GM21381 (cell line): Measurements from ENCODE around the gene CAMKK2.
A peak's percentile ranks its signal among the peaks of the same experiment; 100 is the strongest.
"Not testable (repeated sequence)": the region's sequence is repeated elsewhere in the genome, so short reads cannot be mapped to it uniquely, and the experiment has no call there.

Experiments
- ATAC-seq: cut with Tn5 transposase; IDR thresholded peaks from one replicate; pipeline ENCODE4 v1.9.1; 2021; ENCODE audit warnings: mild to moderate bottlenecking, moderate library complexity; ENCODE audit not compliant: unreplicated experiment

Gene CAMKK2

DNA sequence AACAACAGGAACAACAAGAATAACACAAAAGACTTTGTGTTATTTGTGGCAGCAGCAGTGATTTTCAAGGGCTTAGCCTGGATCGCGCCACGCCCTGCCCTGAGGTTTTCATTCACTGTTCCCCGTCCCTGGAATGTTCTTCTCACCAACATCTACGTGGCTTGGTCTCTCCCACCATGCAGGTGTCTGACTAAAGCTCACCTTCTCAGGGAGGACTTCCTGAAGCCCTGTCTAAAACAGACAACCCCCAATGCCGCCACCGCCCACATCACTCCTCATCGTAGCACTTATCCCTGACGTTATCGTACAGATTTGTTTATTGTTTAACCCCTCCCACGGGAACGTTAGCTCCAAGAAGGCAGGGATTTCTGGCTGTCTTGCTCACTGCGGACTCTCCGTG is 46.1 kb downstream of the CAMKK2 start:
- no peak for ATAC-seq

DNA sequence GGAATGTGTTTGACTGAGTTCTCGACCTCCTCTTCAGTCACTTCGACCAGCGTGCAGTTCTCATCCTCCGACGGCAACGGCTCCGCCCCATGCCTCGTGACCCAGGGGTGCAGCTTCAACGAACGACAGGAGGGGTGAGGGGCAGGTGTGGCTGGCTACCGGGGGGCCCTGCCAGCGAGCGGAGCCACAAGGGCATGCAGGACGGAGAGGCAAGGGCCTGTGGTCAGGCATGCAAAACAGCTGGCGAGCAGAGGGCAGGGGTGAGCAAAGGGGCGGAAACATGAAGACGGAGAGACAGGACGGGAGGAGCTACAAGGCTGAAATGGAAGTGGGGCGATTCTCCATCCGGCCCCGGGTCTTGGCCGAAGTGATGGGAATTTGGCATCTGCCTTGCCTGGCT is 47.9 kb downstream of the CAMKK2 start:
- ATAC-seq: peak; percentile 87

DNA sequence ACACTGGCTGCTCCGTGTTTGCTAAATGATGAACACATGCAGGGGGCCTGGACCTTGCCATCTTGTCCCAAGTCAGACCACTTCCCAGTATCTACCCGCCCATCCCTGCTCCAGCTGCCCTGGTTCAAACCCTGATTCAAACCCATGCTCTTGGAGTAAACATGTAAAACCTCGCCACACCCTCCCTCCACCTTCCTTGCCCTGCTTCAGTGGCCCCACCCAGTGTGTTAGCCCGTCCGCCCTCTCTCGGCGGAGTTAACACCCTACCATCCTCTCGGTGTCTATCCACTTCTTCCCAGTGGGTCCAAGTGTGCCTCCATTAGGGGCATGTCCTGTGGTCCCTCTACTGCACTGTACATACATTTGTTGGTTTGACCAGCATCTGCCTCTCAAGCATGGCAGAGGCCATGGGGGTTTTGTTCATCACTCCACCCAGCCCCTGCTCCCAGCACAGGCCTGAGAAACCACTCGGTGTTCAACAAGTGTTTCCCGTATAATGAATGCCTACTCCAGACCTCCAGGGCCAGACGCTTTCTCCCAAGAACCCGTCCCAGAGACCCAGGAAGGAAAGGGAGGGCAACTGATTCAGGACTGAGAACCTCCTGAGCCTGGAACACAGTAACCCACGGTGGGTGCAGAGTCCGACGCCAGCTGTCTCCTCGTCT is 49.5 kb downstream of the CAMKK2 start:
- ATAC-seq: no peak

DNA sequence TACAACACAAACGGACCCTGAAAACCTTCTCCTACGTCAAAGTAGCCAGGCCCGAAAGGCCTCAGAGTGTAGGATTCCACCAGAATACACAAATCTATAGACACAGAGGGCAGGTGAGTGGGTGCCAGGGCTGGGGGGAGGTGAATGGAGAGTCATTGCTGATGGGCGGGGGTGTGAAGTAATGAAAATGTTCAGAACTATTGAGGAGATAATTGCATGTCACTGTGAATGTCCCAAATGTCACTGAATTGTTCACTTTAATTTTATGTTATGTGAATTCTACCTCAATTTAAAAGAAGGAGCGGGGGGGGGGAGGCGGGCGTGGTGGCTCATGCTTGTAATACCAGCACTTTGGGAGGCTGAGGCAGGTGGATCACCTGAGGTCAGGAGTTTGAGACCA is 50.6 kb downstream of the CAMKK2 start:
- no peak for ATAC-seq

DNA sequence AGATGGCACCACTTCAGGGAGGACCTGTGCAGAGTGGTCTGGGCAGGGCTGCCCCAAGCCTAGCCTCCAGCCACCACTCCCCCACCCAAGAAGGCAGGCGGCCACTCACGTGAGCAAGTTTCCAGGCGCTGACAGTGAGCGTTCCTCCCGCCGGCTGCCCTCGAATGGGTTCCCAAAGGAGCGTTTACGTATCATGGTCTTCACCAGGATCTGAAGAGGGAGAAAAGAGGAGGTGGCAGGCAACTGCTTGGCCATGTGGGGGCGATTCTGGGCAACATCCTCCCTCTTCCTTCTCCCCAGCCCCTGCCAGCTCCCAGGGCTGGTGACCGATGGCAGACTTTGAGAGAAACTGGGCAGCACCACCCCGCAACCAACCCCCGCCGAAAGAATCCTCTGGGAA is 51.5 kb downstream of the CAMKK2 start:
- no peak for ATAC-seq

DNA sequence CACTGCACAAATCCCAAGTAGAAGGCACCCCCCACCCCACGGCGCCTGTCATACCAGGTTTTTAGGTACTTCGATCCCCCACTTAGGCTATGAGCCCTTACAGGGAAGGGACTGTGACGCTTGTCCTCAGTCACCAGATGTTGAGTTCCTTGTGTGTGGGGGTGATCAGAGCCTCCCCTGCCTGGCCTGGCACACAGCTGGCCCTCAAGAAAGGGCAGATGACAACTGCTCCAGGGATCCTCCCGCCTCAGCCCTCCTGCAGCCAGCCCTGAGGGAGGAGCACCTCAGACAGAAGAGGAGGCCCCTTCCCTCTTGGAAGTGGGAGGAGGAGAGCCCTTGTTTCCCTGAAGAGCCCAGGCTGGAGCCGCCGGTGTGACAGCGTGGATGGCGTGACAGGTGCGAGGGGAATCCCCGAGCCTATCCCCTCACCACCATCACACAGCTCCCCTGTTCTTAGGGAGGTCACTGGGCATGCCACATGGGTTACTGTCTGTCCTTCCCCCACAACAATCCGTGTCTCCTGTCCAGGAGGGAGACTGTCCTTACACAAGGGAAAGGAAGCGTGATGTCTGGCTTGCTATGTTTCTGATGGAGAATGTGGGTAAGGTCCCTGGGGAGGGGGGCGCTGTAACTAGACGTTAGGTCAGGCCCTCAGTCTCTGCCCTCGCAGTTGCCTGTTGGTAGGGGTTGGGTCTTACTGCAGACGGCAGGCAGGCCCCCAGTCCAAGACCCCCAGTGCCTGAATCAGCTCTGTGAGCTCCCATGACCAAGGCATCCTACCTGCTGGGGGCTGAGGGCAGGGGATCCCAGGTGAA is 55.1 kb downstream of the CAMKK2 start:
- no peak for ATAC-seq

DNA sequence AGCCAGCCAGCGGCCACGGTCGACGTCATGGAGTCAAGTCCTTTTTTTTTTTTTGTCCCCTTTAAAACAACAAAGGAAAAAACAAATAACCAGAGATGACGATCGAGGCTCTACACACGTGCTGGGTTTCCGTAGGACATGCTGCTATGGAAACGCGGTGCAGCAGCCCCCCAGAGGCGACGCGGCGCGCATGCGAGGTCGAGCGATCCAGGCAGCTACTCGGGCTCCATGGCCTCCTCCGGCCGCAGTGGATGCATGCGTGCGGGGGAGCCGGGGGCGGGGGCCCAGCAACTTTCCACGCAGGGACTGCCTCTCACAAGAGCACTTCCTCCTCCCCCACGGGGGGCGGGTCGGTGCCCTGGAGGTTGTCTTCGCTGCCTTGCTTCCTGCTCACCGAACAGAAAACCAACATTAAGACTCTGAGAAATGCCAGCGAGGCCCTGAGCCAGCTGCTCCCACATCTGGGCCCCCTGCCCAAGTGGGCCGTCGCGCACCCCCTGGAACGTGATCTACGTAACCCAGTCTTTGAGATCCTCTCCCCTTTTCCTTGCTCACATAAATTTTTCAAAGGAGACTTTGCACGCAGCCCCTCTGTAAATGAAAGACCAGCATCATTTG is 55.9 kb downstream of the CAMKK2 start:
- ATAC-seq: no peak

DNA sequence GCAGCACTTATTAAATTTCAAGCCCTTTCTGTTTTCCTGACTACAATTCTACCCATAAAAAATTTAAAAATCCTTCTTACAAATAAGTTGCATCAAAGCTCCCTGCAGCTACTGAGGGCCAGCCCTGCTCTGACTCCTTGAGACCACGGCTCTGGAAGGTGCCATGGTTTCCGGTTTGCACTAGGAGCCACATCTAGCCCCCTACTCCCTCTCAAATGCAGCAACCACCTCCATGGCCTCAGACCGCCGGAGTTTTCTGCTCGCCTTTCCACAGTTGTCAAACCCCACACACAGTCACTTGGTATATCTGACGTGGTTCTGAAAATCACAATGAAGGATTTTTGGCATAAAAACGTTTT is 56.5 kb downstream of the CAMKK2 start:
- ATAC-seq: no peak

DNA sequence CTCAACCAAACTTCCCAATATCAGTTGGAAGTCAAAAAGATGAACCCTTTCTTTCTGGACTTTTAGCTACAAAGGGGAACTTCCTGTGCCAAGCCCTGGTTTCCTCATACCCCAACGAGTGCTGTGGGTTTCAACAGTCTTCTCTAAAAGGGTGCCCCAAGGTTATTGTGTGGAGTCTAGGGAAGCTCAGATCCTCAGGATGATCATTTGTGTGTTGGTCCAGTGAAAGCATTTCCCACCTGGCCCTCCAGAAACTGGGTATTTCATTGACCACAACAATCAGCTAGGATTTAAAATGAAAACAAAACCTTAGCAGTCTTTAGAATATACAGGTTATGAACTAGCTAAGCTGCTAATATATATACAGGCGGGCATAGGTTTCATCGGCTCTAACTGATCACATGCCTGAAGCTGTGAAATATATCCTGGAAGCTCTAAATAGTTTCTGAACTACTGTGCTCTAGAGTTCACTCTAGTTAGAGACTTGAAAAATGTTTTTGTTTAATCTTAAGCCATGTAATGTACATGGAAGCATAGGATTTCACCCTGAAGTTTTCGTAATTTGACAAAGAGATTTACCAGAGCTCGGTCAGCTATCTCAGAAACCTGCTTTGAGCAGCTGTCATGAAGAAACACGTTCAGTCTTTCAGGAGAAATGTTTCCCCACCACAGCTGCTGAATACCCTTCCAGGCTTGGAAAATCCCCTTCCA is 57.0 kb downstream of the CAMKK2 start:
- no peak for ATAC-seq

DNA sequence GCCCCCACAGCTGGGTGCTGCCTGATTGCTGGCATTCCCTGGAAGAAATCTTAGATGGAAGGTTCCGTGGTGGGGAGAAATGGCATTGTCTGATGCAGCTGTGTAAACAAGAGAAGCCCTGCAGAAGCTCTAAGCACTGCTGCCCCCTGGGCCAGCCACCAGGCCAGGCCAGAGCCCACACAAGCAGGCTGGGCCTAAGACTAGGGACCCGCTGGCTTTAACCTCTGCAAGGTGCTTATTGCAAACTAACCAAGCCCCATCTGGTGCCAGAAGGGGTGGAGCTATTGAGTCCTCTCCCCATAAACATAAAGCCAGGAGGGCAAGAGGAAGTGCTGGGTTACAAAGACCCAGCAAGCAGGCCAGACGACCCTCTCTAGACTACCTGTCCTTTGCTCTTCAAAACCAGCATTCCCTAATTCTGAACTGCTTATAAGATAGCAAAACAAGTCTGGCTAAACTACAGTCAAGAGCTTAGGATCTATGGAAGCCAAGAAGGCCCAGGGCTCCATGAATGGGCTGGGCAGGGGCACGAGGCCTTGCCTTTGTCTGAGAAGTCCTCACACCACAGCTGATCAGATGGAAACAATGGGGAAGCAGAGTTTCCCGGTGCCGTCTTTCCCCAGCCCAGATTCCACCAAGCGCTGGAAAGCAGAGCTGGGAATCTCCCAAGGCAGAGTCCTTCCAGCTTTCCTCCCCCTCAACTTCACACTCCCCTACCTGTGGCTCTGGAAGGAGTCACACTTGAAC is 57.7 kb downstream of the CAMKK2 start:
- ATAC-seq: no peak

DNA sequence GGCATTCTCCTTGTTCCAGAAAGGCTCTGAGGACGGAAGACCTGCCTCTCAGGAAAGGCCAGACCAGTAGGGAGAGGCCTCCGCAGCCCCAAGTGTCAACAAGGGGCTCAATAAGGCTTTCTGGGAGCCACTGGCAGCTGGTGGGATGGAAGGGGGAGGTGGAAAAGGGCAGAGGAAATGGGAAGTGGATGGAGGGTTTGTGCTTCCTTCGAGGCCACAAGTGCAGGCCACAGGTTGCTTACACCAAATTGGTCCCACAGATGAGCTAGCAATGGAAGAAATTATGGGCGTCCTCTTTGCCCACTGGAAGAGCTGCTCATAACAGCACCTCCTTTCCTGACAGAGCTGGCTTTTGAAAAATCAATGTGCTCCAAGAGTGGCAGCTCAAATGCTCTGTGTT is 58.4 kb downstream of the CAMKK2 start:
- no peak for ATAC-seq

DNA sequence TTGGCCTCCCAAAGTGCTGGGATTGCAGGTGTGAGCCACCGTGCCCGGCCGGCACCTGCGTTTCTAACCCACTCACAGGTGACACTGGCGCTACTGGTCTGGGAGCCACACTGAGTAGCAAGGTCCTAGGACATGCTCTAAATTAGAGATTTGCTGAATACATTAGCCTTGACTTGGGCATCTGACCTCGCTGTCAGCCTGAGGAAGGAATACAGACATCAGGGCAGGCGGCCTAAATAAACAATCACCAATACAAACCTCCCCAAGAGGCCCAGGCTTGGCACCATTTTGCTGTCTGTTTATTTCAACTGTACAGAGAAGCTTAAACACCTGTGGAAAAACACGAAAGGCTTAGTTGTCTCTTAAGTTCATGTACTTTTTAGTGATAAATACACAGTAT is 59.1 kb downstream of the CAMKK2 start:
- no peak for ATAC-seq

DNA sequence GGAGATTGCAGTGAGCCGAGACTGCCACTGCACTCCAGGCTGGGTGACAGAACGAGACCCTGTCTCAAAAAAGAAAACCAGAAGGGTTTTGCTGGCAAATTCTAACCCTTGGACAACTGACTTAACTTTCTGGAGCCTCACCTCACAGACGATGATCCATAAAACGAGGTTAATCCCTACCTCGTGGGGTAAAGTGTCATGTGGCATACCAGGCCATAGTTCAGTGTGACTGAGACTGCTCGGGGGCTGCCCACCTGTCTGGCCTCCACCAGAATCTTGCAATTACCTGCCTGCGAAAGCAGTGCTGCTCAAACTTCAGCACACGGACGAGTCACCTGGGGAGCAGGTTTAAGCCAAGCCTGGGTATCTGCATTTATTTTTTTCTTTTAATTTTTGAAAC is 59.7 kb downstream of the CAMKK2 start:
- no peak for ATAC-seq

DNA sequence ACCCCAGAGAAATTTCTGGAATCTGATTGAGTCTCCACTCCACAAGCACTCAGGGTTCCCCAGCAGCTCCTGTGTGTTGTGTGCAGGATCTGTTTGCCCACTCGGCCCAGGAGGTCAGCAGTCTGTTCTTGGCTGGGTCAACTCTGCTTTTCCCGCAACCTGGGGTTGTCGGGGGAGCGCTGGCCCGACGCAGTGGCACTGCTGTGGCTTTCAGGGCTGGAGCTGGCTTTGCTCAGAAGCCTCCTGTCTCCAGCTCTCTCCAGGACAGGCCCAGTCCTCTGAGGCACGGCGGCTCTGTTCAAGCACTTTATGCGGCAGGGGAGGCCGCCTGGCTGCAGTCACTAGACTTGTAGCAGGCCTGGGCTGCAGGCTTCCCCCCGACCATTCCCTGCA is 62.9 kb downstream of the CAMKK2 start:
- no peak for ATAC-seq

DNA sequence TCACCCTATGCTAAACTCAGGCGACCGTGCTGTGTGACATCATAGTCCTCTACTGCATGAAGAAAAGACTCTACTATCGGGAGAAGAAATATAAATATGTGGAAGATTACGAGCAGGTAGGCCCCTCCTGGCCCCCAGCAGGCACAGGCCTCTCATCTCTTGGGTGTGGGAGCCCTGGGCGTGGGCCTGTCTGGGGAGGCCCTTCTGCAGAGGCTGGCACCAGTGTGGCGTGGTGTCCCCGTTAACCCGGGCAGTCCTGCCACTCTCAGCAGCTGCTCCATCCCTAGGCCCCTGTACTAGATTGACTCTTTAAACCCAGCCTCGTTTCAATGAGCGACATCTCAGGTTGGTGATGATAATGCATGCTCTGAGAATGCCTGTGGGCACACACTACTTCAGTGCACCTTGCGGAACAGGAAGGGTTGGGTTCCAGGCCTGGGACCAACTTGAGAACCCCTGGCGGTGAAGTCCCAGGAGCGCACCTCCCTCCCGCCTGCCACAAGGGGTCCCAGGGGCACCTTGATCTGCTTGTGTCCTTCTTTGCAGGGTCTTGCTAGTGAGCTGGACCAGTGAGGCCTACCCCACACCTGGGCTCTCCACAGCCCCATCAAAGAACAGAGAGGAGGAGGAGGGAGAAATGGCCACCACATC is 63.4 kb downstream of the CAMKK2 start:
- no peak for ATAC-seq

DNA sequence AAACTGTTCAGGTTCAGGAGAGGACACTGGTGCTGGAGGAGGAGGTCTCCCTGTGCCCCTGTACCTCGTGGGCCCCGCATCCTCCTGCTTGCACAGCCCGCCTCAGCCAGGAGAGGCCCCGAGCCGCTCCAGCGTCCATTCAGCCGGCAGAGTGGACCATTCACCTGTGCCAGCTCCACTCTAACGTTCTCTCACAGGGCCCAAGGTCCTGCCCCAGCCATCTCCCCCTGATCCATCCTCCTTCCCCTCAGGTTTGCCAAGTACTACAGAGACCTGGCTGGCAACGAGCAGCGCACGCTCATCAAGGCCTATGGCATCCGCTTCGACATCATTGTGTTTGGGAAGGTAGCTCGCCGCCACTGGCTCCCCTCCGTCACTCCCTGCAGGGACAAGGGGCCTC is 64.3 kb downstream of the CAMKK2 start:
- ATAC-seq: no peak

DNA sequence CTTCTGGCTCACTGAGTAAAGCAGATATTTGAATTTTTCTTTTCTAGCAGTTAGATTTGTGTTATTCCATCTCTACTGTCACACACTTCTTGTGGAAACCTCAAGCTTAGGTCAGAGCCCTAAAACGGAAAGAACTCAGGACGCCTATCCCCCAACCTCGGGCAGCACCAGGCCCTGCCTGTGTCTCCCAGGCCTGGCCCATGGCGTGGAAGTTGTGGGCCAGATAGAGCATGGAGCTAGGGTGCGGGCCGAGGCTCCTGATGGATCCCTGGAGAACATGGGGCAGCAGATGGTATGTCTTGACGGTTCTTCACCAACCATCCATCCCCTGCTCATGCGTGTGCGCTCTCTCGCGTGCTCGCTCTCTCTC is 66.0 kb downstream of the CAMKK2 start:
- ATAC-seq: no peak

DNA sequence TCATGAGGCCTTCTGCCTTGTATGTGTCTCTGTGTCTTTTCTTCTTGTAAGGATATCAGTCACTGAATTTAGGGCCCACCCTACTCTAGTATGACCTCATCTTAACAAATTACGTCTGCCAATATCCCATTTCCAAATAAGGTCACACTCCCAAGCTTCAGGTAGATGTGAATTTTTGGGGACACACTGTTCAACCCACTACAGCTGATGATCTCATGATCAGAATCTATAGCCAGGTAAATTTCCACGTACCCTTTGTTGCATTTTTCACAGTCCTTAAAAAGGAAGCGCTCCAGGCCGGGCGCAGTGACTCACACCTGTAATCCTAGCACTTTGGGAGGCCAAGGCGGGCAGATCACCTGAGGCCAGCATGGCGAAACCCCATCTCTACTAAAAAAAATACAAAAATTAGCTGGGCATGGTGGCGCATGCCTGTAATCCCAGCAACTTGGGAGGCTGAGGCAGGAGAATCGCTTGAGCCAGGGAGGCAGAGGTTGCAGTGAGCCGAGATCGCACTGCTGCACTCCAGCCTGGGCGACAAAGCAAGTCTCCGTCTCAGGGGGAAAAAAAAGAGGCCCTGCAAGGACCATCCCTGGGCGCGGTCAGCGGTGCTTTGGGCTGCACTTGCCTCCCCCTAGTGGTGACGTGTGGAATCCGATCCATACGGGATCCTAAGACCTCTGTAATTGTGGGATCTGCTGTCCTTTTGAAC is 66.5 kb downstream of the CAMKK2 start:
- not testable (repeated sequence) for ATAC-seq

DNA sequence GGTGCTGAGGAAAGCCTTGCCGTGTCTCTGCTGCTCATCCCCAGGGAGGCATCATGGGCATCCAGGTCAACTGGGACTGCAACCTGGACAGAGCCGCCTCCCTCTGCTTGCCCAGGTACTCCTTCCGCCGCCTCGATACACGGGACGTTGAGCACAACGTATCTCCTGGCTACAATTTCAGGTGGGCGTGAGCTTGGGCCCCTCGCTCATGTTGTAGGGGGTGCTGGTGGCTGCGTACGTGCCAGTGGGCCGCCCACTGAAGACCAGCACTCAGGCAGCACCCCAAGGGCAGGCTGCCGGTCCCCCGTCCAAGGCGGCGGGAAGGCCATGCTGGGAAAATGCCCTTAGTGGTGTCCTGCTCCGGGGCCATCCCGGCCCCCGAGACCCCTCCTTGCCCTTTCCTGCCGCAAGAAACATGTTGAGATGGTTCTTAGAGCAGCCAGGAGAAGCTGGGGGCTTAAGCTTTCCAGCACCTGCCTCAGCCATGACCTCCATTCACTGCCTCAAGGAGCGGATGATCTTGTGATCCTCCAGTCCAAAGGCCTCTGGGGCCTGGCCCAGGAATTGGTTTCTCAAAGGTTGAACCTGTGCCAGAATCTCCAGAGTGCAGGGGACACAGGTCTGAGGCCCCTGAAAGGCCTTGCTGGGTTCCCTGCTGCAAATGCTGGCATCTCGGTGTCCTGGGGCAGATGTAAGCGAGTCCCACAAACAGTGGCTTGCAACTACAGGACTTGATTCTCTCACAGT is 67.4 kb downstream of the CAMKK2 start:
- ATAC-seq: no peak
